Fibroblast of skin of back (primary cell): Measurements from ENCODE around the gene GRAMD2B. TPM values are rescaled to one million over a fixed set of nuclear protein-coding genes. Genes with fewer than 3 reads are reported as not detected.
"Not testable (repeated sequence)": the region's sequence is repeated elsewhere in the genome, so short reads cannot be mapped to it uniquely, and the experiment has no call there.

Experiments
- DNase-seq: peaks from one replicate; pipeline ENCODE4 v3.0.0-alpha.2; 2013
- polyA plus RNA-seq, 2 experiments: library from polyadenylated mRNA; unstranded; fragments of 120-200 nt; gene quantifications; one replicate each; pipeline ENCODE4 v1.2.1, GENCODE V29; 2013; ENCODE audit not compliant: insufficient read length in 2 of 2

Gene GRAMD2B
- polyA plus RNA-seq (2013, experiment 1 of 2; ENCODE audit: insufficient read length) = 25.4 TPM
- 35.9 TPM for polyA plus RNA-seq (2013, experiment 2 of 2; ENCODE audit: insufficient read length)

DNA sequence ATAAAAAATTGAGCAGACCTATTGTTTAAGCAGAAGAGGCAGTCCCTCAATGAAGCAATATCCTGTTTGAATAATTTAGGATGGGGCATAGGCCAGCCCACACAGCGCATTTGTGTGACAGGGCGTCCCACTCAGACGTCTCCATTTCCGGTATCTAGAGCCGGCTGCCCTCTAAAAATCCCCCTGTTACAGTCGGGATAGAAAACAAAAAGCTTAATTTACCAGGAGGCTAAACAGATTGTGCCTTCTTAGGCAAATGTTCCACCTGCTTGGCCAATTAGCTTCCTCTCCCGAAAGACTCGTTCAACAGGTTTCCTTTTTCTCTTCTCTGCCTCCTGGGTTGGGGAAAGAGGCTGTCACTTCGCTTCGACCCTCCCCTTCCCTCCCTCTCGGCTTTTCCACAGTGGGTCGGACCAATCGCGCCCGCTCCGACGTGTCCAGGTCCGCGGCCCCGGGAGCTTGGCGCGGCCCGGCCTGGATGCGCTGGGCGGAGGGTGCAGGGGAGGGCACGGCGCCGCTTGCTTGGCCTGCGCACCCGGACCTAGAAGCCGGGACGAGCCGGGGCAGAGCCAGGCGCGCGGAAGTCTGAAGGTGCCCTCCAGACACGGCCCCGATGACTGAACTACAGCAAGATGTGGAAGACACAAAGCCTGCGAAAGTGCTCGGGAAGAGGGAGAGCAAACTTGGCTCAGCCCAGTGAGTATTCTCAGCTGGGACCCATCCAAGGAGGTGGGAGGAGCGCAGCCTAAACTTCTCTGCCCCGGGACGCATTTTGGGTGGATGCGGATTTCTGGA, at the start of gene GRAMD2B:
GRAMD2B (plus strand) TSS at position 416 of the 795 bp plus-strand sequence; CDS start at position 614, 198 bp downstream.
- DNase-seq = peak; percentile 89

DNA sequence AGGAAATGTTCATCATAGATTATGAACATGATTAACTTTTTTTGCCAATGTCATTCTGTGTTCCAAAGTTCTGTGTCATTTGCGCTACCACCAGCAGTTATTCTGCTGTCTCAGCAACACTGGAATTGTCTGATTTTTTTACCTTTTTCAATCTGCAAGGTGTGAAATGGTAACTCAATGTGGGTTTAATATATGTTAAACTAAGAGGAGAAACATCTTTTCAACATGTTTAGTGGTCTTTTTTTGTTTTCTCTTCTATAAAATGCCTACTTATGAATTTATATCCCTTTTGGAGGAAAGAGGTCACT, 49.1 kb upstream of the GRAMD2B start:
- no peak for DNase-seq

GRCh38 chr5:126376443-126376842, 46.8 kb upstream of the GRAMD2B start:
- no peak for DNase-seq

- peak; percentile 57 for DNase-seq
Measured at GRCh38 chr5:126377424-126377823, 45.8 kb upstream of the GRAMD2B start.

DNA sequence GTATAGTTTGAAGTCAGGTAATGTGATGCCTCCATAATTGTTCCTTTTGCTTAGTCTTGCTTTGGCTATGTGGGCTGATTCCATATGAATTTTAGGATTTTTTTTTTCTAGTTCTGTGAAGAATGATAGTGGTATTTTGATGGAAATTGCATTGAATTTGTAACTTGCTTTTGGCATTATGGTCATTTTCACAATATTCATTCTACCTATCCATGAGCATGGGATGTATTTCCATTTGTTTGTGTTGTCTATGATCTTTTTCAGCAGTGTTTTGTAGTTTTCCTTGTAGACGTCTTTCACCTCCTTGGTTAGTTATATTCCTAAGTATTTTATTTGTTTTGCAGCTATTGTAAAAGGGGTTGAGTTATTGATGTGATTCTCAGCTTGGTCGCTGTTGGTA, 42.9 kb upstream of the GRAMD2B start:
- not testable (repeated sequence) for DNase-seq

DNA sequence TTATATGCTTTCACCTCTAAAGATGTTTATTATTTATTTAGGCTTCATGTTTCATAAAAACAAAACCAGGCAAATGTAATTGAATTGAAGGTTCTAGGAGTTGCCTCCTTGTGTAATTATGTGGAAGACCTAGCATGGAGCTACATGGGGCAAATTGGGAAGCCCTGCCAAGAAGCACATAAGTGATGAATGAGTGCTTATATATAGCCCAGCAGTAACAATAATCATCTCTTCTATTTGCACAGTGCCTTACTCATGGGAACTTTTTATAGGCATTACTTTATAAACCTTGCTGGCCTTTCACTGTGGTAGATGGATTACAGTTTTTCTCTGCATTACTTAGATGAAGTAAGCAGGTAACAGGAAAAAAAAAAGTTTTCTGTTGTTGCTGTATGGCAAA, 40.0 kb upstream of the GRAMD2B start:
- peak; percentile 73 for DNase-seq

- peak; percentile 37 for DNase-seq
Measured at GRCh38 chr5:126383776-126384175, 39.4 kb upstream of the GRAMD2B start.

- peak; percentile 96 for DNase-seq
Measured at GRCh38 chr5:126384985-126385384, 38.2 kb upstream of the GRAMD2B start.

- DNase-seq = peak; percentile 36
Measured at GRCh38 chr5:126385524-126386502, 37.4 kb upstream of the GRAMD2B start.

DNA sequence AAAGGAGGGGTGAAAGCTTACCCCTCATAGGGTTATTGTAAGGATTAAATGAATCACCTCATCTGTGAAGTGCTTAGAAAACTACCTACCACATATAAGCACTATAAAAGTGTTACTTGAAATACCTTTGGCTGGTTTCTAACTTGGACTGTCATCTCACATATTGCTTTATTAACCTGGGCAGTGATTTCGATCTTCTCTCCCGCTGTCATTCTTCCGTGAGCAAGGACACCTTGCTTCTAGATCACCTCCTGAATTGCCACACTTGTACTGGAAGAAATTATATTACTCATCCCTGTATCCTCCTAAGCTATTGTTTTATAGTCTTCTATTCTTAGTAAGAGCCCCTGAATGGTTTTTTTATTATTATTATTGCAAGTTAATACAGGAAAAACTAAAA, 34.0 kb upstream of the GRAMD2B start:
- DNase-seq = no peak

DNA sequence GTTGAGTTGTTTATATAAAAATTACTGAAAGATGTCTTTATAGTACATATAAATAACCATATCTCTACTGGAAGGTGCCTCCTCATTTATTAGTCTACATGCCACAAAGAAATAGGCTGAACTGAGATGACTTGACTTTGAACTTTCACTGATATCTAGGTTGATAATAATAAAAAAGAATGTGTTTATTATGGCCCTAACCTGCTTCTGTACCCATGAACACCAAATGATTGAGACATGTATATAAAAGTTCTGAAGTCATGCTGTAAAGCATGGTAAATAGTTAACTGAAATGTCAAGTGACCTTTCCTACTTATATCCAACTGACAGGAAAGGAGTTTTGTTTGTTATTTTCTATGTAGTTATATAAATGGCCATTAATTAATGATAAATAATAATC, 33.2 kb upstream of the GRAMD2B start:
- no peak for DNase-seq

GRCh38 chr5:126391386-126391785, 31.8 kb upstream of the GRAMD2B start:
- DNase-seq = no peak

DNA sequence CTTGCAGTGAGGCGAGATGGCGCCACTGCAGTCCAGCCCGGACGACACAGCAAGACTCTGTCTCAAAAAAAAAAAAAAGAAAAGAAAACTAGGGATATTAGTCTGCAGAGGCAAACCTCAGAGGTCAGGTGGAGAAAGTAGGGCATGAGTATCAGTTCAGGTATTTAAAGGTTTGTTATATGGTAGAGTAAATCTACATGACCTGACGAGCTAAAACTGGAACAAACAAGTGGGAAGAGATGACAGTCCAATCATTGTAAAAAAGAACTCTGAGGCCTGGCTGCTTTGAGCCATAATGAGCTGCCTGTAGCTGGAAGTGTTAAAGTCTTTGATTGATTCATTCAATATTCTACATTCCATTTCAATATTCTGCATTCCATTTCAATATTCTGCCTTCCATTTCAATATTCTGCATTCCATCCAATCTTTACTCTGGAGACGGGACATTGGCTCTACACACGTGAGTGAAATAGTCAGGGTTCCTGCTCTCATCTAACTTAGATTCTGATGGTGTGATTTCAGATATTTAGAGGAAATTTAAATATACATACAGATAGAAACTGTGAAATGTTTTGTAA, 28.9 kb upstream of the GRAMD2B start:
- peak; percentile 58 for DNase-seq

- peak; percentile 83 for DNase-seq
Measured at GRCh38 chr5:126395198-126395597, 28.0 kb upstream of the GRAMD2B start.

DNA sequence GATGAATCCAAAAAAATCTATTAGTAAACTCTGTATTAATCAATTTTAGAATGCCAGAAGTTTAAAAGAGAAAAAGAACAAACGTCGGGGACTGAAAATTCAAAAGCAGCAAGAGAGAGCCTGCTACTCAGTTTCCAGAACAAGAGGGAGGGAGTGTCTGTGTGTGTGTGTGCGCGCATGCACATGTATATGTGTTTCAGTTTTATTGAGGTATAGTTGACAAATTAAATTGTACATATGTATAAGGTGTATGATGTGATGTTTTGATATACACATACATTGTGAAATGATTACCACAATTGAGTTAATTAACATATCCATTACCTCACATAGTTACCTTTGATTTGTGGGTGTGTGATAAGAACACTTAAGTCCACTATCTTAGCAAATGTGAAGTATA, 27.6 kb upstream of the GRAMD2B start:
- DNase-seq = no peak

DNA sequence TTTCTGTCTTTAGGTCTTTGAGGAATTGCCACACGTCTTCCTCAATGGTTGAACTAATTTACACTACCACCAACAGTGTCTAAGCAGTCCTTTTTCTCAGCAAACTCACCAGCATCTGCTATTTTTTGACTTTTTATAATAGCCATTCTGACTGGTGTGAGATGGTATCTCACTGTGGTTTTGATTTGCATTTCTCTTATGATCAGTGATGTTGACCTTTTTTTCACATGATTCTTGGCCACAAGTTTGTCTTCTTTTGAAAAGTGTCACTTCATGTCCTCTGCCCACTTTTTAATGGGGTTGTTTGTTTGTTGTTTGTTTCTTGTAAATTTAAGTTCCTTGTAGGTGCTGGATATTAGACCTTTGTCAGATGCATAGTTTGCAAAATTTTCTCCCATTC, 26.5 kb upstream of the GRAMD2B start:
- DNase-seq = not testable (repeated sequence)

GRCh38 chr5:126398791-126399190, 24.4 kb upstream of the GRAMD2B start:
- peak; percentile 78 for DNase-seq

GRCh38 chr5:126400621-126401251, 22.5 kb upstream of the GRAMD2B start:
- no peak for DNase-seq

DNA sequence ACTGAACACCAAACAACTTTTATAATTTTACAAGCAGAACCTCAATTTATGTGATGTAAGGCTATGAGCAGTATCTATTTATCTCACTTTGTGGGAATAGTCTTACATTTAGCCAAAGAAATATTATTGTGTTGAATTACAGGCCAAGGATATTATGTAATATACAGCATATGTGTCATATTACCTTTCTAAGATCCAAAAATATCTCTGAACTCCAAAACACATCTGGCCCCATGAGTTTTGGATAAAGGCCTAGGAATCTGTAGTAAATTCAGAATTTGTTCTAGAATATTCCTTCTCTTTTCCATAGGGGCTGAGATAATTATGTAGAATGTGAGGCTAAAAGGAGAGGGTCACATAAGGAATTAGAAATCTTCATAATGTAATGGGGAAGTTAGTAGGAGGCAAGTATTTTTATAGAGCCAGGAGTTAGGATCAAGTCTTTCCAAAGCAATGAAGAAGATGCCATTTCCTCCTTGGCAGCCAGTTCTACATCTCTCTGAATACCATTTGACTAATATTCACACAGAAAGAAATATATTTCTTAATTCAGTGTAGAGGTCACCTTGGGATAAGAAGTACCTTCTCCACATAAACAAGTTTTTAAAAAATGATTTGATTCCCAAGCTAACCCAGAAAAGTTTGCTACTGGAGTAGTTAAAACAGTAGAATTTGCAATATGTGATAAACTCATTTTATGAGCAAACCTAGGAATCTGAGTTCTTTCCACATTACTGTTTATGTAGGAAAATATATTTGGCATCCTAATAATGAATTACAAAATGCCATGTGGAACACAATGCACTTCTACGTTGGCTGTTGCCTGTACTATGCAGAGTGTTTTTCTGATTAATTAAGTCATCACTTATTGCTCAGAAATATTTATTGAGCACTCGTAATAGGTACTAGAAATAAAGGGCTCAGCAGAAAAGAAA, 20.3 kb upstream of the GRAMD2B start:
- no peak for DNase-seq

GRCh38 chr5:126403876-126404275, 19.3 kb upstream of the GRAMD2B start:
- DNase-seq = peak; percentile 87

- no peak for DNase-seq
Measured at GRCh38 chr5:126410623-126411022, 12.6 kb upstream of the GRAMD2B start.
